ENCODE results near the gene WNT1. TPM values are rescaled to one million over a fixed set of nuclear protein-coding genes. Genes with fewer than 3 reads are reported as not detected.

The WNT1 gene
- total RNA-seq (2022) (not detected in 2 replicates), Bru-seq, nascent RNA (not detected), BruChase-seq, experiment 1, labeled RNA remaining after a 6-hour chase (percentile 13 among the genes with signal in this experiment), BruChase-seq, experiment 2, labeled RNA remaining after a 2-hour chase (not detected)
- long read RNA-seq, result 0 reads

GRCh38 chr12:48978291-48978740, at the start of gene WNT1:
WNT1 (plus strand) TSS chr12:48978322; CDS start chr12:48978651, 329 bp downstream.
- Mint-ChIP-seq H3K4me1 (ENCODE audit: low read depth, unreplicated experiment) (peaks cover 46% of the 10 kb centered on the region), H3K4me3 (ENCODE audit: low read depth, unreplicated experiment) (peak within 1 kb of the TSS; percentile 61), H3K9me3 (ENCODE audit: low read depth, unreplicated experiment) (no peaks in the 10 kb centered on the region), H3K36me3 (ENCODE audit: insufficient read depth, unreplicated experiment) (peaks cover 17% of the 10 kb centered on the region), H3K27me3 (ENCODE audit: unreplicated experiment) (peaks cover 100% of the 10 kb centered on the region), H3K27ac (ENCODE audit: unreplicated experiment) (no peak within 1 kb of the TSS)
- intact Hi-C loops (cut with micrococcal nuclease; ENCODE audit: unreplicated experiment), result loop anchor here (10.0 kb wide), 1 partner anchor 124 kb away; the partner anchor contains the start of gene DDX23
- BruUV-seq (replicated peaks), result no TSS peak
- no peak for DNase-seq
- TF ChIP-seq CTCF (IDR thresholded peaks at IDR 0.05; ENCODE audit: unreplicated experiment), result no peak
- CTCF ChIA-PET, result interaction anchor here (1.3 to 3.1 kb wide), 2 partner anchors 10 to 111 kb away, joined by 3 to 12 read pairs; no protein-coding TSS in a partner anchor

DNA sequence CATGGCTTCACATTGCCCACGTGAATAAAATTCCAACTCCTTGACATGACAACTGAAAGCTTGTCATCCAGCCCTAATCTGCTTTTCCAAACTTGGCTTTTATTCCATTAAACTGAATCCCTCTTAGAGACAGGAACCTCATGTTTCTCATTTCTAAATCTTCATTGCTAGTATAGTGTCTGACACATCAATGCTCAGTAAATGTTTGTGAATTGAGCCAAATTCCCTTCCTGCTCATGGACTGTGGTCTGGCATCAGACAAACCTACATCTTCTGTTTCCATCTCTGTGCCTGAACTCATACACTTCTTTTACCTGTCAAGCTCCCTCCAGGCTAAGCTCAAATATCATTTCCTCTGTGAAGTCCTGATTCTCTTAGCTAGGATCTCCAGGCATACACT, 48.6 kb upstream of the WNT1 start:
- intact Hi-C loops (cut with micrococcal nuclease; ENCODE audit: unreplicated experiment), result no loop called here
- Mint-ChIP-seq H3K9me3 (ENCODE audit: low read depth, unreplicated experiment) (no peaks in the 10 kb centered on the region), H3K36me3 (ENCODE audit: insufficient read depth, unreplicated experiment) (peaks cover 71% of the 10 kb centered on the region), H3K27me3 (ENCODE audit: unreplicated experiment) (no peaks in the 10 kb centered on the region), H3K27ac (ENCODE audit: unreplicated experiment) (peak overlapping the region; percentile 23), H3K4me3 (ENCODE audit: low read depth, unreplicated experiment) (no peak overlapping the region), H3K4me1 (ENCODE audit: low read depth, unreplicated experiment) (no peaks in the 10 kb centered on the region)
- no TSS peak for BruUV-seq (replicated peaks)
- no peak for DNase-seq
- CTCF ChIA-PET, result no interaction called here
- TF ChIP-seq CTCF (IDR thresholded peaks at IDR 0.05; ENCODE audit: unreplicated experiment), result no peak

DNA sequence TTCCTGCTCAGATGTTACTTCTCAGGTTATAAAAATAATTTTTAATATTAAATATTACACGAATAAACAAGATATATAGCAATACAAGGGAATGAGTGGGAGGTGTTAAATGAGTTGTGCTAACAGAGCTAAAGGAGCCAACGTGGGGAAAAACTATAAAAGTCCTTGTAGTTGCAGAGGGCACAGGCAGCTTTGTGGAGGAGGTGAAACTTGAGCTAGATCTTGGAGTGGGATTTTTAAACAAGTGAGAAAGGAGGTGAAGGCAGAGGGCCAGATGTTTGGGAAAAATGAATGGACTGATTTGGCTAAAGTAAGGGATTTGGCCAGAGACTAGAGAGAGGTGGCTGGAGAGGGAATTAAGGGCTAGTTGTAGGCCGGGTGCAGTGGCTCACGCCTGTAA, 47.6 kb upstream of the WNT1 start:
- H3K36me3 Mint-ChIP-seq (ENCODE audit: insufficient read depth, unreplicated experiment), result peaks cover 67% of the 10 kb centered on the region
- intact Hi-C loops (cut with micrococcal nuclease; ENCODE audit: unreplicated experiment), result no loop called here
- no peaks in the 10 kb centered on the region for H3K27me3 Mint-ChIP-seq (ENCODE audit: unreplicated experiment)
- H3K4me1 Mint-ChIP-seq (ENCODE audit: low read depth, unreplicated experiment), result no peaks in the 10 kb centered on the region
- no peak for TF ChIP-seq CTCF (IDR thresholded peaks at IDR 0.05; ENCODE audit: unreplicated experiment)
- H3K4me3 Mint-ChIP-seq (ENCODE audit: low read depth, unreplicated experiment), result no peak overlapping the region
- BruUV-seq (replicated peaks), result no TSS peak
- H3K27ac Mint-ChIP-seq (ENCODE audit: unreplicated experiment), result no peak overlapping the region
- DNase-seq, result no peak
- CTCF ChIA-PET, result no interaction called here
- H3K9me3 Mint-ChIP-seq (ENCODE audit: low read depth, unreplicated experiment), result no peaks in the 10 kb centered on the region

DNA sequence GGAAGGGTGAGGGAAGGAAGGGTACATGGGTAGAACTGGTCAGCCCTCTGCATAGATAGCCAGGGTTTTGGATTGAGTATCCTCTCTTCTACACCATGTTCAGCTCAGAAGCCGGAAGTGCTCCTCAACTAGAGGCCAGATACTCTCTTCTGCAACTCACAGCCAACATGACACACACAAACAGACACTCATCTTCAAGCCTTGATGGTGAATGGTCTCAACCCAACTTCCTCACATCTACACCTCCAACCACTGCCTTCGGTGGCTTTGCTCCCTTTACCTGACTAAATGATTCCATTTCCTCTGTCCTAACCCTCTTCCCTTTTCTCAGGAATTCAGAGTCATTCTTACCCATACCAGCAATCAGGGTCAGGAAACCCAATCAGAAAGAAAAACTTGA, 45.2 kb upstream of the WNT1 start:
- H3K9me3 Mint-ChIP-seq (ENCODE audit: low read depth, unreplicated experiment), result no peaks in the 10 kb centered on the region
- no peak overlapping the region for H3K27ac Mint-ChIP-seq (ENCODE audit: unreplicated experiment)
- H3K36me3 Mint-ChIP-seq (ENCODE audit: insufficient read depth, unreplicated experiment), result peaks cover 50% of the 10 kb centered on the region
- no peak for TF ChIP-seq CTCF (IDR thresholded peaks at IDR 0.05; ENCODE audit: unreplicated experiment)
- intact Hi-C loops (cut with micrococcal nuclease; ENCODE audit: unreplicated experiment), result no loop called here
- H3K4me1 Mint-ChIP-seq (ENCODE audit: low read depth, unreplicated experiment), result no peaks in the 10 kb centered on the region
- BruUV-seq (replicated peaks), result no TSS peak
- CTCF ChIA-PET, result interaction anchor here (0.7 kb wide), 1 partner anchor 12 kb away, joined by 7 read pairs; no protein-coding TSS in a partner anchor
- no peak overlapping the region for H3K4me3 Mint-ChIP-seq (ENCODE audit: low read depth, unreplicated experiment)
- DNase-seq, result no peak
- H3K27me3 Mint-ChIP-seq (ENCODE audit: unreplicated experiment), result no peaks in the 10 kb centered on the region

Measured in Calu3 (cell line).